ENCODE data around the gene TMPRSS13.

Gene TMPRSS13

DNA sequence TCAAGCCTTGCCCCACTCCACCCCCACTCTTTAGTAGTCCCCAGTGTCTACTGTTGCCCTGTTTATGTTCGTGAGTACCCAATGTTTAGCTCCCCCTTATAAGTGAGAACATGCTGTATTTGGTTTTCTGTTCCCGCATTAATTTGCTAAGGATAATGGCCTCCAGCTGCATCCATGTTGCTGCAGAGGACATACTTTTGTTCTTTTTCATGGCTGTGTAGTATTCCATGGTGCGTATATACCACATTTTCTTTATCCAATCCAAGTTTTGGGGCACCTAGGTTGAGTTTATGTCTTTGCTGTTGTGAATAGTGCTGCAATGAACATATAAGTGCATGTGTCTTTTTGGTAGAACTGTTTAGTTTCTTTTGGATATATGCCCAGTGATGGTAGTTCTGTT lies 36.6 kb downstream of the TMPRSS13 start:
- DNase-seq (ENCODE audit: low read depth in 2 of 2), result no peak

DNA sequence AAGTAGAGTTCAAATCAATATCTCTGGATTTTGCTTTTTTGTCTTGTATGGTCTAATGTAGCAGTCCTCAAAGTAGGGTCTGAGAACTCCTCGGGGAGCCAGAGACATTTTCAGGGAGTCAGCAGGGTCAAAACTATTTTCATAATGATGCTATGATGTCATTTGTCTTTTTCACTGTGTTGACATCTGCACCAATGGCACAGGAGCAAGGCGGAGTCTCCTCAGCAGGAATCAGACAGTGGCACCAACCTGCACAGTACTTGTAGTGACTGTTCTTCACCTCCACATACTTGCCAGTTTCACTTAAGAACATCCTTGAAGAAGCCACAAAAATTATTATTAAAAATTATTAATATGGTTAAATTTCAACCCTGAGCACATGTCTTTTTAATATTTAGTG lies 37.8 kb downstream of the TMPRSS13 start:
- no peak for DNase-seq (ENCODE audit: low read depth in 2 of 2)

DNA sequence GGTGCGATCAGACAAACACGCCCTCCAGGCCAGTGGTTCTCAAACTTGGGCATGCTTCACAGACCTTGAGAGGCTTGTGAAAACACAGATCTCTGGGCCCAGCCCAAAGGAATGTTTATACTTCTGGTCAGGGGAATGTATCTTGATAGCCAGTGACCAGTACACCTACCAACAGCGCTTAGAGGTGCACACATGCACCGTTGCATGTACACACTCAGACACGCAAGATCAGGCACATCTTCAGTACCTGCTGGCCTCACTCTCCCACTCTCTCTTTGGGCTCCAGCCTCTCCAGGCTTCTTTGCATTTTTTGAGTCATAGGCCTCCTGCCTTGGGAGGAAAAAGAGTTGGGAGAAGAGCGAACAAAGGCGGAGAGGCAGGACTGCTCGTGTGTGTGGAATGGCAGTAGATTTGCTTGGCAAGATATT lies 41.0 kb downstream of the TMPRSS13 start:
- no peak for DNase-seq (ENCODE audit: low read depth in 2 of 2)

DNA sequence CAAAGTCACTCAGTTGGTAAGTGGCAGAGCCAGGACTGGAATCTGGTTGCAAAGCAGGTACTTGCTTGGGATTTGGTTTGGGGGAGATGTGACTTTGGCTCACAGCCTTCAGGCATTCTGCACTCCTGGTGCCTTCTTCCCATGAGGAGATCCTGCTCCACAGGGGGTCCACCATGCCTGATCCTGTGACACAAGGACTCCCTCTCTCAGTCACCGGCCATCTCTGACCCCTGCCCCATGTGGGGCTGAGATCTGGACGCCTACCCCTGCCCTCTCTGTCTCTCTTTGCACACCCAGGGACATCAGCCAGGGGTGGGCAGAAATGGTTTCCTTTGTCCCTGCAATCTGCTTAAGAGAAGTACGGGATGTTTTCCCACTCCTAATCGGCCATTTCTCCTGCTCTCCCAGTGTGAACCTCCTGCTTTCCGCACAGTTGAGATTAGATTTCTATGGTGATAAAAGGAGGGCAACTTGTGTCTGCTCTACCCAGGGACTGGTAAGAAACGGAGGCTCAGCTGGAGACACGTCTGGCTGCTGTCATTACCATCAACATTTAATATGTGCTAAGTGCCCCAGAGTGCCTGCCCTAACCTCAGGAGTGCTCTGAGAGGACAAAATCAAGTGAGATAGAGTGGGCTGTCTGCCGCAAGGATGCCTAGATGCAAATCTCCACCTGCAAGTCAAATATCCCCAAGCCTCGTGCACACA lies 41.6 kb downstream of the TMPRSS13 start:
- no peak for DNase-seq (ENCODE audit: low read depth in 2 of 2)

DNA sequence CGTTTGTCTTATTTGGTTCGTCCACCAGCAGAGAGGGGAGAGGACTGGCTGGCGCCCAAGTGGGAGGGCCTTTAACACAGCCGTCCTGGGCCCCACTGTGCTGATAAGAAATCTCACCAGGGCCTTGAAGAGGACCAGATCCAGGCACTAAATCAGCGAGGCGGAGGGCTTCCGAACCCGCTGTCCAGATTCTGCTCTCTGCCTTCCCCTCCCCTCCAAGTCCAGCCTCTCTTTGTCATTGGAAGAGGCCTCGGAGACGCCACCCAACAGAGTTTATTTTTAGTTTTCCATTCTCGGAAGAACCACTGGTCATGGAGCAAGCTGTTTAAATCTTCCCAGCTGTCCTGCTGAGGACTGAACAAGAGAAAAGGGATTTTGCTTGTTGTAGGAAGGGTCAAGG lies 43.4 kb downstream of the TMPRSS13 start:
- no peak for DNase-seq (ENCODE audit: low read depth in 2 of 2)

DNA sequence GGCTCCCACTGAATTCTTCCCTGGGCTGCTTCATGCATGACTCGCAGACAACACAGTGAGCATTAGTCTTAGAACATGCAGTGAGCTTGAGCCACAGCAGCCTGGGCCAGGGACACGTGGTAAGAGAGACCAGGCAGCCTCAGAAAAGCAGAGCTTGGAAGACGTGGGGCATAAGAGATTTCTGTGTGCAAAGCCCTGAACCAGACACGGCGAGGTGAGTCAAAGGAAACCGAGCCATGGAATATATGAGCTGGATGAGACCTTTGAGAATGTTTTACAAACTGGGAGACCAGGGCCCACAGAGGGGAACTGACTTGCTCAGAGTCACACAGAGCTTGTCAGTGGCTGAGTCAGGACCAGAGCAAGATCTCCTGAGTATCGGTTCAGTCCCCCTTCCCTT lies 44.2 kb downstream of the TMPRSS13 start:
- DNase-seq (ENCODE audit: low read depth in 2 of 2), result no peak

DNA sequence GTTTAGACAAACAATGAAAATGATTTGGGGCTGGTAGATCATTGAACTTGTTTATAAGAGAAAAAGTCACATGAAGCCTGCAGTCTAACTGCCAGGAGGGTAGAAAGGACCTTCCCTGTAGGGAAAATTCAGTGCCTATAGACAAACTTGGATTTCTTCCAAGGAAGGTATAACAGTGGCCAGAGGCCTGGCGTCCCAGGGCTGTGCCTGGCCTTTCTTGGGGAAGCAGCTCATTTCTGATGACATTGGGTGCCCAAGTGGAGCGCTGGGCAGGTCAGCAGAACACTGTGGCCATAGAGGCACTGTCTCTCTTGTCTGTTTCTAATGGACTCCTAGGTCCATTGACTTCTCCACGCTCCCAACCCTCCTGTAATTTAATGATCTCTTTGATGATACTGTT lies 46.1 kb downstream of the TMPRSS13 start:
- DNase-seq (ENCODE audit: low read depth in 2 of 2), result no peak

DNA sequence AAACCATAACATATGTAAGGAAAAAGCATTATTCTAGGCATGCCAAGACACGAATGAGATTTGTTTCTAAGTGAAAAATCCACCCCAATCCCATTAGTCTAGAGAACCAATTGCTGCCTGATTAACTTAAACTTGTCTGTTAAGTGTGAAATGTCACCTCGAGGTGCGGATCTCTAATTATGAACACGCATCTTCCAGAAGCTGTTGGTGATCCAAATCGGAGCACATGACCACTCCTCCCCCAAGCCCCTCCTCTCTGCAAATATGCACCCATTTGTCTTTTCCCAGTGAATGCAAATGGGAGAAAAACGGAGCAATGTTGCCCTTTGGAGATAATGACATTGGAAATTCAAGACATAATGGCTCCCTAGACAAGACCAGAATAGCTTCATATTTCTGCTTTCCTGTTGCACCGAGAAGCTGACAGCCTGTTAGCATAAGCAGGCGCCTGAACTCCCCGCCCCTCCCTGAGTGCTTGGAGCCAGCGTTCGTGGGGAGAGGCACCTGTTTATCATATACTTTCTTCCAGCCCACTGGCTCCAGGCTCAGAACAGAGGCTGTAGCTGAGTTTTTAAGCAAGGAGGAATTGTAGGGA lies 46.8 kb downstream of the TMPRSS13 start:
- no peak for DNase-seq (ENCODE audit: low read depth in 2 of 2)

DNA sequence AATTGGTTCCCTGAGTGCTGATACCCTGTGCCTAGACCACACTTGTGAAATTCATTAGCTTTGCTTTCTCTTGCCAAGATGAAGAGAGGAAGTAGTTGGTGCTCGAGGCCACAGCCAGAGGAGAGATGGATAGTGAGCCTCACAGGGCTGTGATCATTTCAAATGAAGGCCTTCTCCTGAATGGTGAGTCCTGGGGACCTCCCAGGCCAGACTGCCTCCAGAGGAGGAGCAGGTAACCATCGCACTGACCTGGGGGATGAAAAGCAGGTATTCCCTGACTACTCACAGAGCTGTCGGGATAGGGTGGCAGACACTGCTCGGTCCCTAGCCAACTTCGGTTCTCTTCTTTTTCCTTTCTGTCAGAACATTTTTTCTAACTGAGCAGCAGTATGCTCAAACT lies 48.0 kb downstream of the TMPRSS13 start:
- DNase-seq (ENCODE audit: low read depth in 2 of 2), result no peak

DNA sequence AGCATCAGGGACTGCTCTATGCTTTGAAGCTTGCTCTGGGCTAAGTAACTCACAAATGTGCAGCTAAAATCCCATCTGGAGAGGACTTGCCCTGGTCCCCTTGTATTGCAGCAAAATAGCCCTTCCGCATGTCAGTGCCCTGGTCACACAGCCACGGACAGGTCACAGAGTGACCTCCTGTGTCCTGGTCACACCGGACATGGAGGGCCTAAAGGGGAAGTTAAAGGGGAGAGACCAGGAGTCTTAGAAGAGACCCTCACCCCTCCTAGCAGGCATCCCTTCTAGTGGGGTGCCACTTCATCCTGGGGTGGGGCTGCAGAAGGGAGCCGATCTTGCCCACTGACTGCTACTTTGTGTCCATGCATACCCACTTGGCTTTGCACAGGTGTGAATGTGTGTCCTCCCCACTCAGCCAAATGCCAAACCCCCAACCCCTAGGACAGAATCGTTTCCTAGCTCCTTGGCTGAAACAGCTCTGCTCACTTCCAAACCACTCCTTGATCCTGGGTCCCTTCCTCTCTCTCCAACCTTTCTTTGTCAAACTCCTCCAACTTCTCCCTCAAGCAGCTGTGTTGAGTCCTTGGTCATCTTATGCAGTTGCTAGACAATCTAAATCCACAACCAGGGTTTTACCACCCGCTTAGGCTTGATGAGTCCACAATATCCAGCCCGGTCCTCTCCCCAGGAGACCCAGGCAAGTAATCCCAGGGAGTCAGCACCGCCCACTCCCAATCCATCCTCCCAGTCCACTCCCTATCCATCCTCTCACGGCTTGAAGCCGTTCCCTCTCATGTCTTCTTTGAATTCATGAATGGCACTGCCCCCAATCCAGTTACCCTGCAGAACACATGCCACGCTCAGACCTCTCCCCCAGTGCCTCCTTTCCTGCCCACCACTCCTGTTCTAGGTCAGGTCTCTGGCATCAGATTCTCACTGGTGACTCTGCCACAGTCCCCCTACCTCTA lies 49.4 kb downstream of the TMPRSS13 start:
- DNase-seq (ENCODE audit: low read depth in 2 of 2), result no peak

DNA sequence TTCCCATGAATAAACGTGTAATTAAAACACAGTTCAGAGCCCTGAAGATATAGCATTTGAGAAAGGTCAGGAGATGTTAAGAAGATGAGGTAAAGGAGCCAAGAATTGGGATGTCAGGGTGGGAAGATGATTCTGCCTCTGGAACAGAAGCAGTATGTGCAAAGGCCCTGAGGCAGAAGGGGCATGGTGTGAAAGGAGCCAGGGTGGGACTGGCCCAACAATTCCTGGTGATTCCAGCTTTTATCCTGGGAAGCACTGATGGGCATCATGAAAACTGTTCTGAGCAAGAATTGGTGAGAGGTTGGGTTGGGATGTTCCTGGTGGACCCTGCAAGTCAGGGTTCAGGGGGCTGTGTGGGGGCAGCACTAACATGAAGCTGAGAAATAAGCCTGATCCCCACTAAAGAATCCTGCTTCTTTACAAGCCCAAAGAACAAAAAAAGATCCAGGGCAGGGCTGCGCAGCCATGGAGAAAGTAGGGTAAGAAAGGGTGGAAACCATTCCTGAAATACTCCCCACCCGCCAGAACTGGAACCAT lies 50.2 kb downstream of the TMPRSS13 start:
- DNase-seq (ENCODE audit: low read depth in 2 of 2), result no peak

DNA sequence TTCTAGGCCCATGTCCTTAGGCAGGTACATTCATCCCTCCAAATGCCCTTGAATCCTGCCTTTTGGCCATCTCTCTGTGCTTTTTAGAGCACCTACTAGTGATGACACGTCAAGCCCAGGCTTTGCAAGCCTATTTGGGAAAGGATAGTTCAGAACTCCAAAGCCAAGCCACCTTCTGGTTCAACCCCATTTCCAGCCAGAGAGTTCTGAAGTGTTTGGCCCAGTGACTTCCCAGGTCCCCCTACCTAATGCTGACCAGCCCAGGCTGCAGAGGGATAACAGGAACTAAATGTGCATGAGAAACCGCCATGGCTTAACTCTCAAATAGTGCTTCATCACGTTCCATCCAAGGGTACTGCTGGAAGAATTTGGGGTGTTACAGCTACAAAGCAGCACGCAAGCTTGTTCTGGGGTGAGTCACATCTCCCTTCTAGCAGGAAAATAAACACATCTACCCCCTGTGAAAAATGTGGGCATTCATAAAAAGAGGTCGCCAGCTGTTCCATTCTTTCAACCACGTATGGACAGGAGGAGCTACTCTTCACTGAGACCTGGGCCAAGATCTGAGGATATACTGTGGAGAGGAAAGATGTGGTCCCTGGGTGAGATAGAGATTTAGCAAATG lies 50.8 kb downstream of the TMPRSS13 start:
- no peak for DNase-seq (ENCODE audit: low read depth in 2 of 2)

DNA sequence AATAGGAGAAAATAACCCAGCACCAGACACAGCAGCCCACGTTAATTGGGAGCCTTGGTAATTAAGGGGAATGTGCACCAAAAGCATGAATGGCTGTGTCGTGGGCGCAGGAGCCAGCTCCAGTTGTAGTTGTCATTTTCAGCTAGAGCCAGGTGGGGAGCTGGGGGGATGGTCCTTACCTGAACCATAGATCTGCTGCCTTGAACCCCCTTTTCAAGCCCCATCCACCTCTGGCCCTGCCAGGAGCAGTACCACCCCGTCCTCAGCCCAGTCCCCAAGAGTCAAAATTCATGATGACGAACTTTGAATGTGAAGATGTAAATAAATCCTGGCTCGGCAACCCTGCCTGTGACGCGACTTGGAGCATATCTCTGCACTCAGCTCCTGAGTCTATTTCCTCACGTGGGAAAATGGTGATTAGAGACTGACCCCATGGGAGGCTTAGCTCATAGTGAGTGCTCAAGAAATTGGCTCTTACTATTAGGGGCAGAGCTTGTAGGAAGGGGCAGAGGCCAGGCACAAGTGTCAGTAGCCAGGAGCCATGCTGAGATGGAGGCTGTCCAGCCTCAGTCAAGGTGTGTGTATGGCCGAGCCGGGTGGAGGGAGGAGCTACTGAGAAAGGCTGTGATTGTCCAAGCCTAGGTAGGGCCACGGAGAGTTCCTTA lies 52.0 kb downstream of the TMPRSS13 start:
- DNase-seq (ENCODE audit: low read depth in 2 of 2), result no peak

DNA sequence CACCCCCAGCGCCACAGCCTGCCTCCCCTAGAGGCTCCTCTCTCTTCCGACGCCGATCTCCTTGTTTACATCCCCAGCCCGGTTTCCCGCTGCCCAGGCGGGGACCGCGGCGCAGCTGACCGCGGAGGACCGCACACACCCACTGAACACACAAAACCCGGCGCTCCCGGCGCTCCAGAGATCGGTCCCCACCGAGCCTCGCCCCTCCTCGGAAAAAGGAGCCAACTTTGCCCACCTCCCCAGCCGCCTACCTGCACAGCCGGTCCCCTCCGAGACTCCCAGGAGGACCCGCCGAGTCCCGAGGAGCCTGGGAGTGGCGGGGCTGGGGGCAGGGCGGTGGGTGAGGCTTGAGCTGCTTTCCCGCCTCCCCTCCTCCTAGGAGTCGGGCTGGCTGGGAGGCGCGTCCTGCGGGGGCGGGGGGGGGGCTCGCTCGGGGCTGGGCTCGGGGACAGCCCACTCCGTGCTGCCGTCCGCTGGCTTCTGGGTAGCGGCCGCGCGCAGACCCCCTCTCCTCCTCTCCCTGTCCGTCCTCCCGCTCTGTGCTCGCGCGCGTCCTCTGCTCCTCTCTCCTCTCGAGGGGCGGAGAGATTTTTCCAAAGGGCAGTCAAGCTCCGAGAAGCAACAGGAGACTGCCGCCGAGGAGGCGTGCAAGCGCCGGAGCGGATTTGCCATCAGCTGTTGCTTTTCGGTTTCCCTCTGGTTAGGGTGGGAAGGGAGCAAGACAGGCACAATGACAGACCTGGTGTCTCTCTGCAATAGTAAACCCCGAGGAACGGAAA lies 52.7 kb downstream of the TMPRSS13 start, which contains the start of gene FXYD6:
Gene FXYD6, minus strand, starts transcription at position 318 of the 779 bp plus-strand sequence. CDS start 33,882 bp downstream, outside the sequence.
- DNase-seq (ENCODE audit: low read depth in 2 of 2), result no peak

DNA sequence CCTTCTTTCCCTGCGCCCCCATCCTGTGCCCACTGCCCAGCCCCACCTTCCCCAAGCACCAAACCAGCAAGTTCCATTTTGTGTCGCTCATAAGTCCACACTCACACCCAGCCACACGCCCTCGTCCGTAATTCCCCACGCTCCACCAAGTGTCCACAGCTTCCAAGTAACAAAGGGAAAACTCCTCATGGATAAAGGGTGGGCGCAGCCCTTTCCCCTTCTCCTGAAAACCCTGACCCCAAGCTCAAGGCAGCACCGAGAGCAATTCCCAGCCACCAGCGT lies 53.2 kb downstream of the TMPRSS13 start:
- DNase-seq (ENCODE audit: low read depth in 2 of 2), result no peak

DNA sequence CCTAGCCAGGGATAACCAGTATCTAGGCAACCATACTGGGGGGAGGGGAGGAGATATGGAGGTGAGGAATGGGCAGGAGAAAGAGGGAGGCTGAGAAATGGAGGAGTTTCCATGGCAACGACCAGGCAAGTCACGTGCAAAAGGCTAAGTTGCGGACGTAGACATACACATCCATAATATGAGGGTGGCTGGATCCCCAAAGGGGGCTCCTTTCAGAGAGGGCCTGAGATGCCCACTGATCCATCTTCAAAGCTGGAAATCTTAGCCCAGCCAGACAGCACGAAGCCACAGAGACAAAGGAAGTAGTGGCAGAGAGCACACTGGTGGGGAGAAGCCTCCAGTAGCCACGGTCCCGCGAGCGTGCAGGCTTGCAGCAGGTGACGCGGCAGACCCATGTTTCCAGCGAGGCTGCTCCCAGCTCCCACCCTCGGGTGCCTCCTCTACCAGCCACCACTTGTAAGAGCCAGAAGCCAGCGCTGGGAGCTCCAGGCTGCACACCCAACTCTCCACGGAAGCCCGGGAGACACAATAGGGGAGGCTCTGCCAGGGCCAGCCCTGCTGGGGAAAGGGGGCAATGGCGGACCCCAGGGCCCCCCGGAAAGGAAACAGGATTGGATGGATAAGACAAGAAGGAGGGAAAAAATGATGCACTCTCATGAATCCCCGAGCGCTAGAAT lies 53.7 kb downstream of the TMPRSS13 start:
- DNase-seq (ENCODE audit: low read depth in 2 of 2), result no peak

DNA sequence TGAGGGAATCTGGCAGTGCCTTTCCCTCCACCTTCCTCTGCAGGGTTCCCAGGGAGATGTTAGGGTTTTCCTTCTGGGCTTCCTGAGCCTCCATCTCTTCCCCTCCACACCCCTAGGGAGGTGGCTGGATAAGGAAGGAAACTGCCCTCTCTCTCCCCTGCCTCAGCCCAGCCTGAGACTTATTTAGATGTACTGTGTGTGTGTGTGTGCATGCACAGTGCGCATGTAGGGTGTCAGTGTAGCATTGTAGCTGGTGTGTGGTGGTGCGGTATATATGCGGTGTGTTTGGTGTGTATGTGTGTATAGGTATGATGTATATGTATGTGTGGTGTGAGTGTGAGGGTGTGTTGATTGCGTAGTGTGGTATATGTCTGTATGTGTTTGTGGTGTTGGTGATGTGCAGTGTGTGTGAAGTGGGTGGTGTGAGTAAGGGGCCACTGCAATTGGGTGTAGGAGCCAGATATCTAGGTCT lies 54.3 kb downstream of the TMPRSS13 start:
- no peak for DNase-seq (ENCODE audit: low read depth in 2 of 2)

DNA sequence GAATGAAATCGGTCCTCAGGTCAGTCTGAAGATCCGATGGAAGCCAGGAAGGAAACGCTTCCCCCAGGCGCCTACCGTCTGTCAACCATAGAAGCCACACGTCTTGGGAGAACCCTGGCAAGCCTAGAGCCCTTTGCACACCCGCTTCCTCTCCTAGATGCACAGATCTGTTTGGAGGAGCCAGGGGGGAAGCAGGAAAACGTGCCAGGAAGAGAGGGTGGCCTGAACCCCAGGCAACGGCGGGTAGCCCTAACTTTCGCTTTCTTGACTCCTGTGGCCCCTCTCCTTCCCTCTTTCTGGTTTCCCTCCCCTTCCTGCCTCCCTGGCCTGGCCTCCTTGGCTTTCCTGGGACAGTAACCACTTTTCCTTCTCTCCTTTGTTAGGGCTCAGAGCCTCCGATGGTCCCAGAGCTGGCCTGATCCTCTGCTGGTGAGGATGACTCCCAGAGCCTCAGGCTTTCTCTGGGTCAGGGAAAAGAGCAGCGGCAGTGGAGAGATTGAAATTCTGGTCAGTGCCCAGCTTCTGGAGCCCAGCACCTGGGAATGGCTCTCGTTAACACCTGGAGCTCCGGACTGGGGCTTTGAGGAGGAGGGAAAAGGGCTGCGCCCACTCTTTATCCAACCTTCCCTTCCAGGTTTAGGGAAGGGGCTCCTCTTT lies 54.8 kb downstream of the TMPRSS13 start:
- DNase-seq (ENCODE audit: low read depth in 2 of 2), result no peak

DNA sequence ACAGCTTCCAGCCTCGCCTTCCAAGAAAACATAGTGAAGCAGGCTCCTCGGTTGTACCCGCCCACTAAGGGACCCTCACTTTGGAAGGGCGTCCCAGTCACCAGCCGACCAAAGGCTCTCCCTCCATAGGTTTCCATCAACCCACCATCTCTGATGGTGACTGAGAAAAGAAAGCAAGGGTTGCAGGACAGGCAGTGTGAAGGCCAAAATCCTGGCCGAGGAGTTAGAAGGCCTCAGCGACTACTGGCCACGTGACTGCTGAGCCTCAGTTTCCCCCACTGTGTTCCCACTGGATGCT lies 55.4 kb downstream of the TMPRSS13 start:
- DNase-seq (ENCODE audit: low read depth in 2 of 2), result no peak

Measured in stimulated activated CD4-positive, alpha-beta T cell treated with anti-CD3 and anti-CD28 coated beads, Interleukin-4, amount 100 ng/mL, for 48 hours (primary cell).